ENCODE results near the gene PKNOX2. TPM values are rescaled to one million over a fixed set of nuclear protein-coding genes. Genes with fewer than 3 reads are reported as not detected.

The PKNOX2 gene
- total and polyA plus RNA-seq, 10 of the 15 experiments (the other 5 are each of a cell fraction or from before 2014, with no cell fraction given) = not detected

GRCh38 chr11:125422681-125423080 is 258.1 kb downstream of the PKNOX2 start:
- ChIA-PET POLR2A (no interaction called here), SMC1A (ENCODE audit: uncharacterized antibody, unreplicated experiment) (interaction anchor here (1.0 to 1.9 kb wide), 2 partner anchors 147 to 171 kb away, joined by 3 to 4 read pairs; partner anchors contain the start of gene EI24), RAD21 (ENCODE audit: unreplicated experiment) (interaction anchor here (1.0 kb wide), 1 partner anchor 11 kb away, joined by 3 read pairs; no protein-coding TSS in a partner anchor), CTCF (interaction anchor here (0.8 to 3.5 kb wide), 18 partner anchors 9 to 317 kb away, joined by 3 to 30 read pairs (median 4); partner anchors contain the start of gene STT3A)
- Histone ChIP-seq H3K9ac (ENCODE audit: control insufficient read depth, insufficient read depth, low read length) (no peak overlapping the region), H3K4me2 (ENCODE audit: control insufficient read depth, insufficient read depth) (no peak overlapping the region), H3K36me3 (ENCODE audit: control insufficient read depth in 2 of 2, insufficient read depth in 2 of 2, low read length in 1 of 2) (no peaks in the 10 kb centered on the region), H3K27me3 (replicated peaks in 1 of 2; ENCODE audit: control insufficient read depth in 2 of 2, insufficient read depth in 2 of 2, low read length in 1 of 2) (peaks cover 0 to 3% of the 10 kb centered on the region in 2 experiments; a peak in 2 of 4 replicates), H3K9me3 (replicated peaks; ENCODE audit: control insufficient read depth, insufficient read depth, low read length) (no peaks in the 10 kb centered on the region), H3K27ac (ENCODE audit: control insufficient read depth, insufficient read depth) (no peak overlapping the region), H3K79me2 (ENCODE audit: control insufficient read depth, insufficient read depth, low read length) (no peaks in the 10 kb centered on the region), H2AFZ (ENCODE audit: control insufficient read depth, low read depth, low read length) (no peak overlapping the region), H4K20me1 (ENCODE audit: control insufficient read depth, insufficient read depth) (no peaks in the 10 kb centered on the region; the same call in 1 of the 2 replicates), H3K4me1 (ENCODE audit: control insufficient read depth, insufficient read depth, low read length) (no peaks in the 10 kb centered on the region), H3K4me3 (no peak overlapping the region)
- TF ChIP-seq KLF5 (IDR thresholded peaks at IDR 0.05; ENCODE audit: partially characterized antibody) (no peak), EZH2 (IDR thresholded peaks at IDR 0.05; ENCODE audit: borderline replicate concordance, control insufficient read depth, low read depth, low read length) (no peak), HCFC1 (IDR thresholded peaks at IDR 0.05; ENCODE audit: low read length) (no peak), POLR2AphosphoS2 (IDR thresholded peaks at IDR 0.05; ENCODE audit: low read depth, low read length) (no peak), SUZ12 (IDR thresholded peaks at IDR 0.05; ENCODE audit: unreplicated experiment) (no peak), RCOR1 (conservative IDR thresholded peaks at IDR 0.05; ENCODE audit: low read depth, low read length) (no peak), MYC (IDR thresholded peaks at IDR 0.05; ENCODE audit: insufficient read depth, insufficient read length, insufficient replicate concordance, low read length, severe bottlenecking) (no peak), RFX5 (IDR thresholded peaks at IDR 0.05; ENCODE audit: low read depth, low read length) (no peak), EGR1 (IDR thresholded peaks at IDR 0.05; ENCODE audit: borderline replicate concordance in 1 of 2, low read depth in 2 of 2, low read length in 2 of 2) (no peak), JUND (IDR thresholded peaks at IDR 0.05; ENCODE audit: low read depth, low read length) (no peak), TAF1 (IDR thresholded peaks at IDR 0.05; ENCODE audit: borderline replicate concordance, low read depth, low read length) (no peak), NR2C2 (IDR thresholded peaks at IDR 0.05; ENCODE audit: borderline replicate concordance, control insufficient read depth, insufficient read length, low read depth) (no peak), RAD21 (IDR thresholded peaks at IDR 0.05; ENCODE audit: insufficient read depth, low read depth, low read length) (no peak), IRF4 (IDR thresholded peaks at IDR 0.05; ENCODE audit: low read depth, low read length) (no peak), YBX1 (IDR thresholded peaks at IDR 0.05) (no peak), CBX5 (IDR thresholded peaks at IDR 0.05; ENCODE audit: low read depth) (no peak)
- TF ChIP-seq, protein P1, sequence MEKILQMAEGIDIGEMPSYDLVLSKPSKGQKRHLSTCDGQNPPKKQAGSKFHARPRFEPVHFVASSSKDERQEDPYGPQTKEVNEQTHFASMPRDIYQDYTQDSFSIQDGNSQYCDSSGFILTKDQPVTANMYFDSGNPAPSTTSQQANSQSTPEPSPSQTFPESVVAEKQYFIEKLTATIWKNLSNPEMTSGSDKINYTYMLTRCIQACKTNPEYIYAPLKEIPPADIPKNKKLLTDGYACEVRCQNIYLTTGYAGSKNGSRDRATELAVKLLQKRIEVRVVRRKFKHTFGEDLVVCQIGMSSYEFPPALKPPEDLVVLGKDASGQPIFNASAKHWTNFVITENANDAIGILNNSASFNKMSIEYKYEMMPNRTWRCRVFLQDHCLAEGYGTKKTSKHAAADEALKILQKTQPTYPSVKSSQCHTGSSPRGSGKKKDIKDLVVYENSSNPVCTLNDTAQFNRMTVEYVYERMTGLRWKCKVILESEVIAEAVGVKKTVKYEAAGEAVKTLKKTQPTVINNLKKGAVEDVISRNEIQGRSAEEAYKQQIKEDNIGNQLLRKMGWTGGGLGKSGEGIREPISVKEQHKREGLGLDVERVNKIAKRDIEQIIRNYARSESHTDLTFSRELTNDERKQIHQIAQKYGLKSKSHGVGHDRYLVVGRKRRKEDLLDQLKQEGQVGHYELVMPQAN (conservative IDR thresholded peaks at IDR 0.05) = no peak
- TF ChIP-seq, protein P2, sequence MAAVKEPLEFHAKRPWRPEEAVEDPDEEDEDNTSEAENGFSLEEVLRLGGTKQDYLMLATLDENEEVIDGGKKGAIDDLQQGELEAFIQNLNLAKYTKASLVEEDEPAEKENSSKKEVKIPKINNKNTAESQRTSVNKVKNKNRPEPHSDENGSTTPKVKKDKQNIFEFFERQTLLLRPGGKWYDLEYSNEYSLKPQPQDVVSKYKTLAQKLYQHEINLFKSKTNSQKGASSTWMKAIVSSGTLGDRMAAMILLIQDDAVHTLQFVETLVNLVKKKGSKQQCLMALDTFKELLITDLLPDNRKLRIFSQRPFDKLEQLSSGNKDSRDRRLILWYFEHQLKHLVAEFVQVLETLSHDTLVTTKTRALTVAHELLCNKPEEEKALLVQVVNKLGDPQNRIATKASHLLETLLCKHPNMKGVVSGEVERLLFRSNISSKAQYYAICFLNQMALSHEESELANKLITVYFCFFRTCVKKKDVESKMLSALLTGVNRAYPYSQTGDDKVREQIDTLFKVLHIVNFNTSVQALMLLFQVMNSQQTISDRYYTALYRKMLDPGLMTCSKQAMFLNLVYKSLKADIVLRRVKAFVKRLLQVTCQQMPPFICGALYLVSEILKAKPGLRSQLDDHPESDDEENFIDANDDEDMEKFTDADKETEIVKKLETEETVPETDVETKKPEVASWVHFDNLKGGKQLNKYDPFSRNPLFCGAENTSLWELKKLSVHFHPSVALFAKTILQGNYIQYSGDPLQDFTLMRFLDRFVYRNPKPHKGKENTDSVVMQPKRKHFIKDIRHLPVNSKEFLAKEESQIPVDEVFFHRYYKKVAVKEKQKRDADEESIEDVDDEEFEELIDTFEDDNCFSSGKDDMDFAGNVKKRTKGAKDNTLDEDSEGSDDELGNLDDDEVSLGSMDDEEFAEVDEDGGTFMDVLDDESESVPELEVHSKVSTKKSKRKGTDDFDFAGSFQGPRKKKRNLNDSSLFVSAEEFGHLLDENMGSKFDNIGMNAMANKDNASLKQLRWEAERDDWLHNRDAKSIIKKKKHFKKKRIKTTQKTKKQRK (IDR thresholded peaks at IDR 0.05; ENCODE audit: low read depth, low read length) = no peak
- DNase-seq (ENCODE audit: low read depth, low spot score) (no peak), FAIRE-seq (no peak), ATAC-seq (no peak)
- 51% methylated on average over 4 of the region's 4 CpGs for WGBS (ENCODE audit: insufficient coverage, insufficient replicate concordance, low lambda C conversion rate, missing lambda C conversion rate)
- intact Hi-C loops (cut with micrococcal nuclease; ENCODE audit: unreplicated experiment) (loop anchor here (1.0 kb wide), 1 partner anchor 452 kb away; no protein-coding TSS in a partner anchor), in situ Hi-C loops (cut with MboI) (loop anchor here (10.0 kb wide), 1 partner anchor 452 kb away; no protein-coding TSS in a partner anchor)
- no TSS peak for BruUV-seq (replicated peaks)

Measured in GM12878 (cell line).